Heart right ventricle (tissue), 16 donors: Measurements from ENCODE around the gene IMPACT. TPM values are rescaled to one million over a fixed set of nuclear protein-coding genes. Genes with fewer than 3 reads are reported as not detected.

Experiments used
- ATAC-seq, 8 donors: fragments of 200-7000 bp; cut with Tn5 transposase; one replicate each; pipeline ENCODE4 v1.9.1; 2020; ENCODE audit warnings: mild to moderate bottlenecking in 8 of 8, moderate library complexity in 8 of 8, moderate number of reproducible peaks in 1 of 8
- DNase-seq, 2 donors: peaks; one replicate each; pipeline ENCODE4 v3.0.0-alpha.2; 2020
- H3K27ac ChIP-seq, 10 donors: fragments of 200-600 bp; sonication (generic) in 2 of 10; one replicate each; pipeline versions ENCODE4 v1.5.0 to v1.8.0; 2020 to 2022; ENCODE audit warnings: mild to moderate bottlenecking in 3 of 10
- H3K27me3 ChIP-seq, 7 donors: fragments of 200-600 bp; one replicate each; pipeline ENCODE4 v1.8.0; 2021 to 2022; ENCODE audit warnings: mild to moderate bottlenecking in 2 of 7
- H3K36me3 ChIP-seq, 9 donors: fragments of 200-600 bp; sonication (generic) in 1 of 9; one replicate each; pipeline versions ENCODE4 v1.5.0 to v1.8.0; 2020 to 2022; ENCODE audit warnings: mild to moderate bottlenecking in 2 of 9
- H3K4me1 ChIP-seq, 9 donors: fragments of 200-600 bp; sonication (generic) in 1 of 9; one replicate each; pipeline versions ENCODE4 v1.5.0 to v1.8.0; 2020 to 2022; ENCODE audit warnings: mild to moderate bottlenecking in 4 of 9
- H3K4me3 ChIP-seq, 10 donors: fragments of 200-600 bp; sonication (generic) in 2 of 10; one replicate each; pipeline versions ENCODE4 v1.5.0 to v1.8.0; 2020 to 2022; ENCODE audit warnings: mild to moderate bottlenecking in 7 of 10, moderate library complexity in 2 of 10
- H3K9me3 ChIP-seq, 11 donors: fragments of 200-600 bp in 10 of 11; sonication (generic) in 2 of 11; one replicate each; pipeline versions ENCODE4 v1.5.0 to v1.8.0; 2013 to 2022; ENCODE audit warnings: mild to moderate bottlenecking in 2 of 11, control low read depth in 1 of 11, moderate library complexity in 1 of 11
- WGBS, 2 donors: extraction: QIAGEN DNeasy Blood & Tissue Kit; methylation state at CpG; one replicate each; pipeline ENCODE4 v1.1.7; 2013; ENCODE audit warnings: inconsistent platforms in 1 of 2; 5-methylcytosine and 5-hydroxymethylcytosine counted together
- intact Hi-C, 10 donors: fragments of 100-400 bp; cut with DNase I; formaldehyde crosslinking; loops; one replicate each; pipeline versions ENCODE4 v1.11.1 to v1.14.2; 2022
- polyA plus RNA-seq, 2 donors: library from polyadenylated mRNA; stranded (reverse); fragments of 200-250 nt; gene quantifications; one replicate each; pipeline ENCODE4 v1.2.3, GENCODE V29; 2013
- total RNA-seq, 10 donors: library from RNA; stranded (reverse); fragmentation: NEBNext Ultra II Directional in 3 of 10; extraction: Animal tissue kit (Norgen Biotek cat#: 25700) in 3 of 10; gene quantifications; one replicate each; pipeline versions ENCODE4 v1.2.1 to v1.2.4, GENCODE V29; 2021 to 2023
- TF ChIP-seq, protein P1 (sequence below), 9 donors: fragments of 200-600 bp; sonication (generic) in 2 of 9; IDR thresholded peaks; one replicate each; pipeline versions ENCODE4 v1.5.0 to v1.8.0; 2021 to 2022; ENCODE audit warnings: antibody characterized with exemption in 9 of 9, mild to moderate bottlenecking in 5 of 9, moderate library complexity in 1 of 9
- donor health status: Arrhythmogenic right ventricular cardiomyopathy.
- donor health status: ischemic (EF 13 %, LVEDD 7.1; RV severe dilation, severe dysfunction).
- donor health status: healthy with polysubstance abuse.
- donor health status: DM: no; HTN: yes; CAD: no.
- donor health status: DM: no; HTN: no; CAD: no.
- donor health status: ischemic (EF 25% LVEDD 6.9; RV normal size, moderate dysfunction).
- donor health status: ischemic (EF 25% LVEDD 5.7; RV mildly dilated, moderate dysfunction).
- donor health status: healthy.
- donor health status: DM: yes; HTN: yes; CAD: no.
- donor health status: Ischemic cardiomyopathy.
- donor health status: ischemic (EF 35%, LVEDD 5.7; RV mildly dilated, moderate dysfunction).
- donor health status: nonischemic (EF 11% LVEDD 7.7; RV severe dilation, severe dysfunction).
- donor health status: DM: yes; HTN: yes; CAD: no.
- donor health status: PGD.
- donor health status: ischemic (EF 29% LVEDD 5.4; RV normal size, mild dysfunction).
- donor health status: nonischemic (EF 23%, LVEDD 6.1; RV moderate dilation, normal function).

Gene IMPACT
- total and polyA plus RNA-seq, 12 donors, result 4.5 to 33.8 (median 26.0) TPM

DNA sequence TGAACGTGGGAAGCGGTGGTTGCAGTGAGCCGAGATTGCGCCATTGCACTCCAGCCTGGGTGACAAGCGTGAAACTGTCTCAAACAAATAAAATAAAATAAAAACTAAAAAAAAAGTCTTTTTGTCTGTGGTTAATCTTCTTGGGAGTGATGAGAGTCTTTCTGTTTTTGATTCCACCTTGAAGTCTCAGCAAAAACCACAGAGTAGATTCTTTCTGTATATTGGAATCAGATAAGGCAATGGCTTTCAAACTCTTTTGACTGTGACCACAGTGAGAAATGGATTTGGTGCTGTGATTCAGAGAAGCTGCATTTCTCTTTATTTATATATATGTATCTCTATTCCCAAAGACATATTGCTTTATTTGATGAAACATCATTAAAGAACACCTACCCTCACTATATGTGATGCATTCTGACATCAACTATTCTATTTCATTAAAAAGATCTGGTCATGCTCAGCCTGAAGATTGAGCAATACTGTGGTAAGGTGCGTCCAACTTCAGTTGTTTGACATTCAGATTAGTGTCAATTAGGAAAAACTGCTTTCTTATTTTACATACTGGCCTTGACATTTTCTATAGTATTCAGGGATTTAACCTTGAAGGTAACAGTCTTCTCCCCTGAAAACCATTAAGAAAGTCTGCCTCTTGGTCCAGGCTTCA lies 49.6 kb downstream of the IMPACT start:
- H3K36me3 ChIP-seq, result no peaks in the 10 kb centered on the region
- no peak for DNase-seq
- no peaks in the 10 kb centered on the region for H3K27me3 ChIP-seq
- ATAC-seq, result no peak
- no peak overlapping the region for H3K4me3 ChIP-seq
- TF ChIP-seq, protein P1, sequence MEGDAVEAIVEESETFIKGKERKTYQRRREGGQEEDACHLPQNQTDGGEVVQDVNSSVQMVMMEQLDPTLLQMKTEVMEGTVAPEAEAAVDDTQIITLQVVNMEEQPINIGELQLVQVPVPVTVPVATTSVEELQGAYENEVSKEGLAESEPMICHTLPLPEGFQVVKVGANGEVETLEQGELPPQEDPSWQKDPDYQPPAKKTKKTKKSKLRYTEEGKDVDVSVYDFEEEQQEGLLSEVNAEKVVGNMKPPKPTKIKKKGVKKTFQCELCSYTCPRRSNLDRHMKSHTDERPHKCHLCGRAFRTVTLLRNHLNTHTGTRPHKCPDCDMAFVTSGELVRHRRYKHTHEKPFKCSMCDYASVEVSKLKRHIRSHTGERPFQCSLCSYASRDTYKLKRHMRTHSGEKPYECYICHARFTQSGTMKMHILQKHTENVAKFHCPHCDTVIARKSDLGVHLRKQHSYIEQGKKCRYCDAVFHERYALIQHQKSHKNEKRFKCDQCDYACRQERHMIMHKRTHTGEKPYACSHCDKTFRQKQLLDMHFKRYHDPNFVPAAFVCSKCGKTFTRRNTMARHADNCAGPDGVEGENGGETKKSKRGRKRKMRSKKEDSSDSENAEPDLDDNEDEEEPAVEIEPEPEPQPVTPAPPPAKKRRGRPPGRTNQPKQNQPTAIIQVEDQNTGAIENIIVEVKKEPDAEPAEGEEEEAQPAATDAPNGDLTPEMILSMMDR (IDR thresholded peaks at IDR 0.05), result no peak
- H3K4me1 ChIP-seq, result no peaks in the 10 kb centered on the region
- no peaks in the 10 kb centered on the region for H3K9me3 ChIP-seq
- 91 to 93% methylated on average over 6 of the region's 6 CpGs for WGBS, 2 donors
- H3K27ac ChIP-seq, result no peak overlapping the region
- intact Hi-C loops, result no loop called here

DNA sequence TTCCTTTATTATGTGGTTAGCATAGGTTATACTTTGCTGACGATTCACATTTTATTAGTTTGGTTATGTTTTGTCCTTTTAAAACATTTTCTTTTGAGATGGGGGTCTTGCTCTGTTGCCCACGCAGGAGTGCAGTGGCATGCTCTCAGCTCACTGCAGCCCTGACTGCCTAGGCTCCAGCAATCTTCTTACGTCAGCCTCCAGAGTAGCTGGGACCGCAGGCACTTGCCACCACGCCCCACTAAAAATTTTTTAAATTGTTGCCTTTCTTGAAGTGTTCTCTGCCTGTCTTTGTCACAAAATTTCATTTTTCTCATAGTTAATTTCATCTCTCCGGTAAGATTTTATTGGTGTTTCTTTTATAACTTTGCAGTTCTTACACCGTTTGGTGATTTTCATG lies 52.9 kb downstream of the IMPACT start:
- Histone ChIP-seq H3K4me1 (no peaks in the 10 kb centered on the region), H3K36me3 (no peaks in the 10 kb centered on the region), H3K27ac (no peak overlapping the region), H3K4me3 (no peak overlapping the region), H3K27me3 (no peaks in the 10 kb centered on the region), H3K9me3 (no peaks in the 10 kb centered on the region)
- TF ChIP-seq, protein P1 (IDR thresholded peaks at IDR 0.05), result no peak
- intact Hi-C loops, result no loop called here
- no peak for DNase-seq
- ATAC-seq, result no peak
- 82 to 88% methylated on average over 7 of the region's 7 CpGs for WGBS, 2 donors

GRCh38 chr18:24482821-24483220 lies 56.4 kb downstream of the IMPACT start:
- peaks cover 0 to 4% (median 0%) of the 10 kb centered on the region in 9 donors for H3K4me1 ChIP-seq
- H3K36me3 ChIP-seq, result no peaks in the 10 kb centered on the region
- TF ChIP-seq, protein P1 (IDR thresholded peaks at IDR 0.05), result no peak
- intact Hi-C loops, result loop anchor here in 5 of 10 donors (10.0 kb wide), 4 partner anchors 58 to 308 kb away; partner anchors contain the start of gene IMPACT (in 1 of the 5)
- no peaks in the 10 kb centered on the region for H3K9me3 ChIP-seq
- H3K4me3 ChIP-seq, result no peak overlapping the region
- no peak for DNase-seq
- ATAC-seq, result no peak
- H3K27ac ChIP-seq, result no peak overlapping the region
- H3K27me3 ChIP-seq, result no peaks in the 10 kb centered on the region
- 87 to 89% methylated on average over 5 of the region's 5 CpGs for WGBS, 2 donors

DNA sequence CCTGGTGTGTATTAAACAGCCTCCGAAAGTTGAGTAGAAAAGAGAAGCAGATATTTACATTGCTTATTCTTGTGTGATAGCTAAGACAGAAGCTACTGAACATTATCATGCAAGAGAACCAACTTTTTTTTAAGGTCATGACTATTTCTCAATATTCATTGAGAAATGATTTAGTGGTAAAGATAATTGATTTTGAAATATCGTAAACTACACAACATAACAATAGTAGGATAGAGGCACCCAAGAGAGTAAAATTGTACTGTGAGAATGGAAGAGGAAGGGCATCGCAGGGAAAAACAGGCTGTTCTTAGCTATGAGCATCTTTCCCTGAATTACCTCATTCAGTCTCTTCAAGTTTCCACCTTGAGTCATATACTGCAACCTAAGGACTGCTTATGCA lies 59.2 kb downstream of the IMPACT start:
- TF ChIP-seq, protein P1 (IDR thresholded peaks at IDR 0.05), result no peak
- DNase-seq (no peak), ATAC-seq (no peak)
- intact Hi-C loops, result loop anchor here in 9 of 10 donors (2.0 to 10.0 kb wide), 9 partner anchors 61 to 311 kb away; partner anchors contain the start of gene IMPACT (in 1 of the 9)
- H3K9me3 ChIP-seq, result no peaks in the 10 kb centered on the region
- no peaks in the 10 kb centered on the region for H3K27me3 ChIP-seq
- 89 to 98% methylated on average over 3 of the region's 3 CpGs for WGBS, 2 donors
- H3K4me1 ChIP-seq, result peaks cover 0 to 8% (median 0%) of the 10 kb centered on the region in 9 donors
- H3K27ac ChIP-seq, result no peak overlapping the region
- H3K4me3 ChIP-seq, result no peak overlapping the region
- H3K36me3 ChIP-seq, result no peaks in the 10 kb centered on the region
